Measurements from ENCODE around the gene MGAT4A. TPM values are rescaled to one million over a fixed set of nuclear protein-coding genes. Genes with fewer than 3 reads are reported as not detected.

The MGAT4A gene
- total and polyA plus RNA-seq, 2 of the 8 experiments (the other 6 are each of a cell fraction or from before 2014, with no cell fraction given), result 1.4 to 7.7 TPM

DNA sequence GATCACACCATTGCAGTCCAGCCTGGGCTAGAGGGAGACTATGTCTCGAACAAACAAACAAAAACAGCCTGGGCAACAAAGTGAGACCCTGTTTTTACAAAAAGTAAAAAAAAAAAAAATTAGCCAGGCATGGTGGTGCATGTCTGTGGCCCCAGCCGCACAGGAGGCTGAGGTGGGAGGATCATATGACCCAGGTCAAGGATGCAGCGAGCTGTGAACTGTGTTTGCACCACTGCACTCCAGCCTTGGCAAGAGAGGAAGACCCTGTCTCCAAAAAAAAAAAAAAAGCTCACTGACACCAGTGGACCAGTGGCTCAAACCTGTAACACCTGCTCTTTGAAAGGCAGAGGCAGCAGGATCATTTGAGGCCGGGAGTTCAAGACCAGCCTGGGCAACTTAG is 82.5 kb downstream of the MGAT4A start:
- no peak overlapping the region for H2AFZ ChIP-seq (ENCODE audit: low read length)
- H3K4me3 ChIP-seq (ENCODE audit: extremely low read depth in 1 of 4, insufficient read depth in 2 of 4, low read depth in 3 of 4, low read length in 4 of 4), result no peak overlapping the region
- FAIRE-seq, result no peak
- H3K79me2 ChIP-seq (ENCODE audit: control insufficient read depth in 1 of 2, insufficient read depth in 2 of 2, low read length in 2 of 2), result no peaks in the 10 kb centered on the region
- no peak overlapping the region for H4K5ac ChIP-seq (ENCODE audit: insufficient read length, low read depth, low read length)
- ChIA-PET CTCF (ENCODE audit: partially characterized antibody) (interaction anchor here (0.6 to 1.9 kb wide), 16 partner anchors 14 to 422 kb away, joined by 3 to 29 read pairs (median 4); no protein-coding TSS in a partner anchor), POLR2A (ENCODE audit: partially characterized antibody) (interaction anchor here (0.6 kb wide), 1 partner anchor 690 kb away, joined by 3 read pairs; no protein-coding TSS in a partner anchor)
- no peaks in the 10 kb centered on the region for H3K36me3 ChIP-seq (ENCODE audit: control insufficient read depth in 2 of 4, insufficient read depth in 4 of 4, low read length in 3 of 4)
- H3K18ac ChIP-seq (ENCODE audit: extremely low read depth, low read length), result no peak overlapping the region
- DNase-seq (ENCODE audit: low read depth in 1 of 2, low spot score in 2 of 2), result no peak
- H2BK120ac ChIP-seq (replicated peaks; ENCODE audit: low read depth, low read length), result no peak overlapping the region
- no peaks in the 10 kb centered on the region for H3K9me3 ChIP-seq (ENCODE audit: insufficient read depth in 2 of 2, low read depth in 1 of 2, low read length in 1 of 2)
- no peaks in the 10 kb centered on the region for H3K23me2 ChIP-seq (ENCODE audit: low read depth, low read length)
- no peak for TF ChIP-seq CBX8 (IDR thresholded peaks at IDR 0.05; ENCODE audit: borderline replicate concordance, low read depth, low read length)
- no peak for TF ChIP-seq SRF (IDR thresholded peaks at IDR 0.05; ENCODE audit: low read depth, low read length)
- TF ChIP-seq, protein P1, sequence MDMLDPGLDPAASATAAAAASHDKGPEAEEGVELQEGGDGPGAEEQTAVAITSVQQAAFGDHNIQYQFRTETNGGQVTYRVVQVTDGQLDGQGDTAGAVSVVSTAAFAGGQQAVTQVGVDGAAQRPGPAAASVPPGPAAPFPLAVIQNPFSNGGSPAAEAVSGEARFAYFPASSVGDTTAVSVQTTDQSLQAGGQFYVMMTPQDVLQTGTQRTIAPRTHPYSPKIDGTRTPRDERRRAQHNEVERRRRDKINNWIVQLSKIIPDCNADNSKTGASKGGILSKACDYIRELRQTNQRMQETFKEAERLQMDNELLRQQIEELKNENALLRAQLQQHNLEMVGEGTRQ (IDR thresholded peaks at IDR 0.05; ENCODE audit: low read length), result no peak
- no peak for TF ChIP-seq SP2 (IDR thresholded peaks at IDR 0.05; ENCODE audit: low read length)
- no peak for TF ChIP-seq TAF1 (IDR thresholded peaks at IDR 0.05; ENCODE audit: low read depth, low read length)
- no peak for TF ChIP-seq MAFK (IDR thresholded peaks at IDR 0.05; ENCODE audit: low read depth, low read length)
- TF ChIP-seq BRCA1 (IDR thresholded peaks at IDR 0.05; ENCODE audit: low read depth, low read length), result no peak
- no peak for TF ChIP-seq POU5F1 (IDR thresholded peaks at IDR 0.05; ENCODE audit: low read depth, low read length)
- TF ChIP-seq EP300 (IDR thresholded peaks at IDR 0.05; ENCODE audit: borderline replicate concordance in 1 of 2, low read depth in 2 of 2, low read length in 2 of 2), result no peak
- no peak for TF ChIP-seq BCL11A (IDR thresholded peaks at IDR 0.05; ENCODE audit: low read depth in 2 of 2, low read length in 2 of 2)
- TF ChIP-seq NANOG (IDR thresholded peaks at IDR 0.05; ENCODE audit: insufficient read depth, low read depth, low read length, poor library complexity, severe bottlenecking), result no peak
- no peak for TF ChIP-seq KDM4A (IDR thresholded peaks at IDR 0.05; ENCODE audit: low read depth, low read length, severe bottlenecking)
- no peak for TF ChIP-seq KDM1A (IDR thresholded peaks at IDR 0.05; ENCODE audit: borderline replicate concordance, low read length)
- no peak overlapping the region for H3K4ac ChIP-seq (replicated peaks; ENCODE audit: insufficient read length, low read depth, low read length)
- H2BK20ac ChIP-seq (ENCODE audit: low read length), result no peak overlapping the region
- no peak overlapping the region for H2AK5ac ChIP-seq (ENCODE audit: low read depth, low read length)
- H2BK15ac ChIP-seq (ENCODE audit: low read length), result no peak overlapping the region
- no peak overlapping the region for H3K4me2 ChIP-seq (ENCODE audit: insufficient read depth in 1 of 2, low read depth in 2 of 2, low read length in 2 of 2)
- no peaks in the 10 kb centered on the region for H3K4me1 ChIP-seq (replicated peaks in 1 of 4; ENCODE audit: control insufficient read depth in 3 of 4, insufficient read depth in 4 of 4, low read length in 3 of 4)
- H4K8ac ChIP-seq (ENCODE audit: extremely low read depth, insufficient read depth, low read length), result no peak overlapping the region
- H3K14ac ChIP-seq (ENCODE audit: insufficient read length), result no peak overlapping the region
- WGBS, 2 experiments (ENCODE audit: extremely low coverage in 1 of 2, insufficient coverage in 1 of 2, insufficient read length in 1 of 2, insufficient replicate concordance in 2 of 2, low coverage in 1 of 2, low lambda C conversion rate in 2 of 2, missing lambda C conversion rate in 1 of 2), result 84% methylated on average over 4 of the region's 4 CpGs; no CpG with 5 or more reads in 1 of the 2 experiments
- no peak overlapping the region for H3K56ac ChIP-seq (replicated peaks; ENCODE audit: insufficient read length, low read depth, low read length)
- H3K23ac ChIP-seq (ENCODE audit: insufficient read length), result no peak overlapping the region
- H3K9ac ChIP-seq (replicated peaks in 1 of 4; ENCODE audit: extremely low read depth in 1 of 4, low read depth in 3 of 4, low read length in 3 of 4), result no peak overlapping the region
- no peak overlapping the region for H4K91ac ChIP-seq (replicated peaks; ENCODE audit: insufficient read length, low read length)
- H4K20me1 ChIP-seq (replicated peaks in 1 of 2; ENCODE audit: control insufficient read depth in 1 of 2, insufficient read depth in 2 of 2, low read length in 2 of 2), result no peaks in the 10 kb centered on the region
- no peaks in the 10 kb centered on the region for H3K27me3 ChIP-seq (replicated peaks in 1 of 4; ENCODE audit: control insufficient read depth in 3 of 4, extremely low read depth in 1 of 4, insufficient read depth in 3 of 4, low read length in 3 of 4)
- H3K27ac ChIP-seq (ENCODE audit: low read depth, low read length), result no peak overlapping the region
- H2BK12ac ChIP-seq (ENCODE audit: low read depth, low read length), result no peak overlapping the region
- H2BK5ac ChIP-seq (ENCODE audit: low read depth, low read length), result no peak overlapping the region
- H3K79me1 ChIP-seq (ENCODE audit: low read depth, low read length), result no peaks in the 10 kb centered on the region

Data from H1 (cell line).